Testis (tissue), 2 donors: ENCODE results near the gene ANKRD45.

ENCODE experiments used
- POLR2A ChIP-seq: fragments of 450-650 bp; IDR thresholded peaks from one replicate; pipeline ENCODE4 v1.6.1; 2017; ENCODE audit warnings: antibody characterized with exemption, mild to moderate bottlenecking, moderate library complexity
- TF ChIP-seq, protein P1 (sequence below), 3 experiments: fragments of 450-650 bp in 2 of 3; fragments of 200-600 bp in 1 of 3; sonication (generic) in 1 of 3; IDR thresholded peaks; one replicate each; pipeline ENCODE4 v1.5.1; 2016 to 2019; ENCODE audit warnings: antibody characterized with exemption in 3 of 3, mild to moderate bottlenecking in 2 of 3, moderate library complexity in 1 of 3

DNA sequence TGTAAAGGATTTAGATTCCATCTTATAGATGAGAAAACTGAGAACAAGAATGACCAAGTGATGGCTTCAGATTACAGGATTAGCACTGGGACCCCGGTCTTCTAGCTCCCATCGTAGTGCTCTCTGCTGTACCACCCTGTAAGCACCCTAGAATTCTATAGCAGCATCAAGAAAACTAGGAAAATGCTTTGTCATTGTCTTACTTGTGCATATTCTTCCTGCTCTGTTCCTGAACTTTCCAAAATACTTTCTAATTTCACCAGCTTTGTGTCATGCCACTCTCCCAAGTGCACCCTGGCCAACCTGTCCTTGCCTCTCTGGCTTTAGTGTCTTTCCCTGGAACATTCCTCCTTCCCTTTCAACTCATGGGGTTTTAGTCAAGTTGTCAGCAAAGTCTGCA lies 39.1 kb upstream of the ANKRD45 start:
- TF ChIP-seq, protein P1, sequence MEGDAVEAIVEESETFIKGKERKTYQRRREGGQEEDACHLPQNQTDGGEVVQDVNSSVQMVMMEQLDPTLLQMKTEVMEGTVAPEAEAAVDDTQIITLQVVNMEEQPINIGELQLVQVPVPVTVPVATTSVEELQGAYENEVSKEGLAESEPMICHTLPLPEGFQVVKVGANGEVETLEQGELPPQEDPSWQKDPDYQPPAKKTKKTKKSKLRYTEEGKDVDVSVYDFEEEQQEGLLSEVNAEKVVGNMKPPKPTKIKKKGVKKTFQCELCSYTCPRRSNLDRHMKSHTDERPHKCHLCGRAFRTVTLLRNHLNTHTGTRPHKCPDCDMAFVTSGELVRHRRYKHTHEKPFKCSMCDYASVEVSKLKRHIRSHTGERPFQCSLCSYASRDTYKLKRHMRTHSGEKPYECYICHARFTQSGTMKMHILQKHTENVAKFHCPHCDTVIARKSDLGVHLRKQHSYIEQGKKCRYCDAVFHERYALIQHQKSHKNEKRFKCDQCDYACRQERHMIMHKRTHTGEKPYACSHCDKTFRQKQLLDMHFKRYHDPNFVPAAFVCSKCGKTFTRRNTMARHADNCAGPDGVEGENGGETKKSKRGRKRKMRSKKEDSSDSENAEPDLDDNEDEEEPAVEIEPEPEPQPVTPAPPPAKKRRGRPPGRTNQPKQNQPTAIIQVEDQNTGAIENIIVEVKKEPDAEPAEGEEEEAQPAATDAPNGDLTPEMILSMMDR (IDR thresholded peaks at IDR 0.05), result no peak
- no peak for TF ChIP-seq POLR2A
